ENCODE measurements around the gene FADS3.

Gene FADS3, protein sequence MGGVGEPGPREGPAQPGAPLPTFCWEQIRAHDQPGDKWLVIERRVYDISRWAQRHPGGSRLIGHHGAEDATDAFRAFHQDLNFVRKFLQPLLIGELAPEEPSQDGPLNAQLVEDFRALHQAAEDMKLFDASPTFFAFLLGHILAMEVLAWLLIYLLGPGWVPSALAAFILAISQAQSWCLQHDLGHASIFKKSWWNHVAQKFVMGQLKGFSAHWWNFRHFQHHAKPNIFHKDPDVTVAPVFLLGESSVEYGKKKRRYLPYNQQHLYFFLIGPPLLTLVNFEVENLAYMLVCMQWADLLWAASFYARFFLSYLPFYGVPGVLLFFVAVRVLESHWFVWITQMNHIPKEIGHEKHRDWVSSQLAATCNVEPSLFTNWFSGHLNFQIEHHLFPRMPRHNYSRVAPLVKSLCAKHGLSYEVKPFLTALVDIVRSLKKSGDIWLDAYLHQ

DNA sequence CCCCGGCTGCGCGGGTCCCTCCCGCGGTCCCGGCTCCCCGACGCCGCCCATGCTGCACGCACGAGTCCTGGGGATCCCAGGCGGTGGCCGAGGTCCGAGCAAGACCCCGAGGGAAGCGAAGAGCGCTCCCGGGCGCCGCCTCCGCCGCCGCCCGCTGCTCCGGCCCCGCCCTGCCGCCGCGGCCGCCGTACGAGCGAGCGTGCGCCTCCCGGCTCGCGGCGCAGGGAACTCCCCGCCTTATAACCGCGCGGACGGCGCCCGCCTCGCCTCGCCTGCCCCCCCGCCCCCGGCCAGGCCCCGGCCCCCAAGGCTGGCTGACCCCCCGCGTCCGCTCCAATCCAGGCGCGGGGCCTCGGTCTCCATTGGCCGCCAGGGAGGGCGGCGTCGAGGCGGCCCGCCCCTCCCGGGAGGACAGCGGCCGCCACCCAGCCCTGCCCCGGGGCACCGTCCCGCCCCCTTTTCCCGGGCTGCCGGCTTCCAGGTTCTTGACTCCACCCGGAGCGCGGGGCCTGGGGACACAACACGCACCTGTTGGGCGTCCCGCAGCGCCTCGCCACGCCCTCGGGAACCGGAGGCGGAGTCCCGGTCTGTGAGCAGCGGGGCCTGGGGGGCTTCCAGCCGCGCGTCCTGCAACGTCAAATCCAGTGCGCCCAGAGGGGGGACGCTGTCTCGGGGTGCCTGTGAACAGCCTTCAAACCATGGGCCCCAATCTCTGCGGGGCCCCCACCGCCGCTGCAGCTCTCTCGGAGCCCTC is at the start of gene FADS3:
TSS of gene FADS3 (minus strand) at position 215 of the 754 bp plus-strand sequence. CDS start at position 51, 164 bp downstream.
- H3K27ac ChIP-seq: peak within 1 kb of the TSS; percentile 72
- no peak for DNase-seq (ENCODE audit: low read depth, low spot score)

- H3K27ac ChIP-seq: no peak overlapping the region
- no peak for DNase-seq (ENCODE audit: low read depth, low spot score)
These were observed 49.1 kb upstream of the FADS3 start for GRCh38 chr11:61940466-61940865.

DNA sequence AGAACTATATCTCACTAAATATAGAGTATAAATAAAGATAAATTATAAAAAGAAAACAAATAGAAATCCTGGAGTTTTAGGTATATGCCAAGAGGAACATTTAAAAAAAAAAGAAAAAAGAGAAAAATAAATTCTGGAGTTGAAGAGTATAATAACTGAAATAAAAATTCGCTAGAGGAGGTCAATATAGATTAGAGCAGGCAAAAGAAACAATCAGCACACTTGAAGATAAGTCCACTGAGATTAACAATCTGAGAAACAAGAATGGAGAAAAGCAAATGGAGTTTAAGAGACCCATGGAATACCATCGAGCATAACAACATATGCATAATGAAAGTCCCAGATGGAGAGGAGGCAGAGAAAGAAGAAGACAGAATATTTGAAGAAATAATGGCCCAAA is 44.5 kb upstream of the FADS3 start:
- no peak overlapping the region for H3K27ac ChIP-seq
- DNase-seq (ENCODE audit: low read depth, low spot score): no peak

DNA sequence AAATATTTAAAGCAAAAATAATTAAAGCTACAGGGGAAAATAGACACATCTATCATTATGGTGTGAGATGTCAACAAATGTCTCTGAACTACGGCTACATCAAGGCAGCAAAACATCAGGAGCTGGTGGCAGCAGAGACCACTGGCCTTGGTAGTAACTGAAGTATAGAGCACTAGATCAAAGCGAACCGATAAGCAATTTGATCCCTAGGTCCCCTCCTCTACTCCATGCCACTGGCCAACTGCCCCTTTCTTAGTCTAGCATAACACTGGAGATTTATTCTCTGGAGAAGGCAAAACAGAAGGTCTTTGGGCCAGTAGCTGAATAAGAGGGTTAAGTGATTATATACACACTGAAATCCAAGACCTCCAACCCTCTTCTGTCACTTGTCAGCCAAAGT is 39.6 kb upstream of the FADS3 start:
- H3K27ac ChIP-seq: no peak overlapping the region
- DNase-seq (ENCODE audit: low read depth, low spot score): no peak

GRCh38 chr11:61928606-61929005 is 37.3 kb upstream of the FADS3 start:
- DNase-seq (ENCODE audit: low read depth, low spot score): no peak
- no peak overlapping the region for H3K27ac ChIP-seq

GRCh38 chr11:61927501-61927900 is 36.2 kb upstream of the FADS3 start:
- DNase-seq (ENCODE audit: low read depth, low spot score): no peak
- H3K27ac ChIP-seq: no peak overlapping the region

GRCh38 chr11:61926235-61926634 is 34.9 kb upstream of the FADS3 start:
- DNase-seq (ENCODE audit: low read depth, low spot score): no peak
- no peak overlapping the region for H3K27ac ChIP-seq

DNA sequence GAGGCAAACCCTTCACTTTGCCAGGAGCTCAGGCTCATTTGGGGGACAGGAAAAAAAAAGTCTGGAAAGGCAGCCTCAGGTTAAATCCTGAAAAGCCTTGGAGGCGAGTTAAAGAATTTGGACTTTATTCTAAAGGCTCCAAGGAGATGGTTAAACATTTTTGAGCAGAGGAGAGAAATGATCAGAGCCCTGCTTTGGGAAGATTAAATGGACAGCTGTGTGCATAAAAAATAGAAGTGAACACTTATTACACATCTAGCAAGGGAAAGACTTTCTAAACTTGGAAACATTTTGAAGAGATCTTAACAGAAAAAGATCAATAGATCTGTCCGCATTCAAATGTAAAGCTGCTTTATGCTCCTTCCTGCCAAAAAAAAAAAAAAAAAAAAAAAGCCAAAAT is 34.4 kb upstream of the FADS3 start:
- H3K27ac ChIP-seq: no peak overlapping the region
- DNase-seq (ENCODE audit: low read depth, low spot score): no peak

- H3K27ac ChIP-seq: no peak overlapping the region
- DNase-seq (ENCODE audit: low read depth, low spot score): no peak
These were observed 32.7 kb upstream of the FADS3 start for GRCh38 chr11:61924064-61924455.

- no peak overlapping the region for H3K27ac ChIP-seq
- DNase-seq (ENCODE audit: low read depth, low spot score): no peak
These were observed 32.1 kb upstream of the FADS3 start for GRCh38 chr11:61923166-61924063.

GRCh38 chr11:61922539-61922938 is 31.2 kb upstream of the FADS3 start:
- no peak for DNase-seq (ENCODE audit: low read depth, low spot score)
- no peak overlapping the region for H3K27ac ChIP-seq

- DNase-seq (ENCODE audit: low read depth, low spot score): no peak
- no peak overlapping the region for H3K27ac ChIP-seq
These were observed 30.1 kb upstream of the FADS3 start for GRCh38 chr11:61921446-61921845.

DNA sequence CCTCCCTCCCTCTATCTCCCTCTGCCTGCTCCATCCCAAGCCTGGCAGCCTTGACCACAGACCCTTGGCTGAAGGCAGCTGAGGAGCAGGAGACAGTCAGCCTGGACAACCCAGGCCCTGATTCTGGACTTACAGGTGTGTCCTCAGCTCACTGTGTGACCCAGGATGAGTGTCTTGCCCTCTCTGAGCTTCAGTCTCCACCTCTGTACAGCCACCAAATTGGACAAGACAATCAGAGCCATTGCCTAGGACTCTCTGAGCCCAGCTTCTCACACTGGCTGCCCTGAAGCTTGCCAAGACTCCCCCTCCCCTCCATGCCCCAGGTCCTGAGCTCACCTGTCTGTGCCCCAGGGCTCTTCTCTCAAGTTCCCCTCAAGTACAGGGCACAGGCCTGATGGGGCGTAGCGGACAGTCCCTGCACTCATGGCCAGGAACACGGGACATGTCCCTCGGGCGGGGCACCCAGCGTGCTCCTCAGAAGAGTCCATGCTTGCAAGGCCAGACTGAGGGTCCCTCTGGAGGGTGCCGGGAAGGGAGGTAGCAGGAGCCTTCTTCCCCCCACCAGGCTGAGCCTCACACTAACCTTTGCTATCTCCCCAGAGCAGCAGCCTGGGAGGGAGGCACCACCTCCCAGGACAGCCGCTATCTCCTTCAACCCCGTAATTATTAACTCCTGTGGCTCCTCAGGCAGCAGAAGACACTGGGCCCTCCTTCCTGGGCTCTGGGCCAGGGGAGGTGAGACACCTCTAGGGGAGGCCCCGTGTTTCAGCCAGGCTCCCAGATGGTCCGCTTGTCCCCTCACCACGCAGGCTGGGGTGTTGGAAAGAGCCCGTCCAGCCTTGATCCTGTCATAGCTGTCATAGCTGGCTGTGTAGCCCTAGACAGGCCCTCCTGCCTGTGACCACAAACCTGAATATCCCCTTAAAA is 28.6 kb upstream of the FADS3 start:
- no peak overlapping the region for H3K27ac ChIP-seq

DNA sequence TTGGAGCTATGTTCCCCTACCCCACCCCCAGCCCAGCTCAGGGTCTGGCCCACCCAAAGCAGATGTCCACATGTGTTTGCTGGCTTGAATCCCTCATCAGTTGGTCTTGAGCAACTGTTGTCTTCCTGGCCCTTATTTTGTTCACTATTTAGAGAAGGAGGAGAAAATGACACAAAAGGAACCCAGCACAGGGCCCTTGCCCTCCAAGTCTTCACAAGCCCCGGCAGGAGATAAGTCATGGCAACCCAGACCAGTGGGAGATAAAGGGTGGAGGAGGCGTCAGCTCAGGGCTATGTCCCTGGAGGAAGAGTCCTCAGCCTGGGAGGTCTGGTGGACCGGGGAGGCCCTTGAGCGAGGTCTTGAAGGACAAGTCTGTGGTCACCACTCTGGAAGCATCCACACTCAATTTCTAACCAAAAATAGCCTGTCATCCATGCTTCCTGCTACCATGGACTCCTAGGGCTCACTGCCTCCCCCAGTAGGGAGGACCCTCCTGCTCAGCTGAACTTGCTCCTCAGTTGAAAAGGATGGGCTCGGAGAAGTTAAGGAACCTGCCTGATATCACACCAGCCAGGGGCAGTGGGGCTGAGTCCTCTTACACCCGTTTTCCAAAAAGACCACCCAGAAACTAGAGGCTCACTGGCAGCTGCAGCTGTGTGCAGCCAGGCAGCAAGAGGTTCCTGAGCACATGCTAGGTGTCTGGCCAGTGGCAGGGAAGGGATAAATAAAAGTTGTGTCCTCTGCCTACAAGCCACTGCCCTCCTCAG is 27.8 kb upstream of the FADS3 start:
- DNase-seq (ENCODE audit: low read depth, low spot score): no peak
- H3K27ac ChIP-seq: no peak overlapping the region

More for the DNA sequence above, 28.6 kb upstream of the FADS3 start:
- no peak for DNase-seq (ENCODE audit: low read depth, low spot score)

GRCh38 chr11:61918251-61918937 is 27.0 kb upstream of the FADS3 start:
- no peak for DNase-seq (ENCODE audit: low read depth, low spot score)
- H3K27ac ChIP-seq: no peak overlapping the region

DNA sequence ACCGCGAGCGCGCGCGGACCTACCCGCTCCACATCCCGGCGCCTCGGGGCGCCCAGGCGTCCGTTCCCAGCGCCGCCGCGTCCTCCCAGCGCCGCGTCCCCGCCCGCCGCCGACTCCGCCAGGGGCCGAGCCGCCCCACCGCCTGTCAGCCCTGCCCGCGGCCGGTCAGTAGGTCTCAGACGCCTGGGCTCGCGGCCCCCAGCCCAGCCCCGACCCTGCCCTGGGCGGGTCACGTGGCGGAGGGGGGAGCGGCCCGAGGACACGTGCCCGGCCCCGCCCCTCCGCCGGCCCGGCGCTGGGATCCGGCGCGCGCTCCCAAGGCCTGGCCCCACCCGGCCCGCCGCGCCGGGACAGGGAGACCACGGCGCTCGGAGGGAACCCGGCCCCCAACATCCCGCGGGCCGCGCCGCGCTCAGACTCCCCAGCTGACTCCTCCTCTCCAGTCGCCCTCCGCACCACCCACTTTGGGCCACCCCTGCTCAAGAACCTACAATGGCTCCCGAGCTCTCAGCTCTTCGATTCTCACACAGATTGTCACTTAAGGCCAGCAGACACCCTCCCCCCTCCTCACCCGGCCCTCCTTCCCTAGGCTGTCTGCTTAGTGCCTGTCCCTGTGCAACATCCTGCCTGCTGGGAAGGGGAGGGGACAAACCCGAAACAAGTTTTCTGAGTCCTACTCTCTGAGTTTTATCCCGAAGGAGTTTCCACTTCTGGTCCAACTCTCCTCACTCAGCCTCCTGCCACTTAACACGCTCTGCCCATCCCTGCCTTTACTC is 26.2 kb upstream of the FADS3 start, which contains the start of gene RAB3IL1:
TSS of gene RAB3IL1 (minus strand) at position 233 of the 776 bp plus-strand sequence. CDS start at position 34, 199 bp downstream.
- DNase-seq (ENCODE audit: low read depth, low spot score): no peak
- no peak within 1 kb of the TSS for H3K27ac ChIP-seq

GRCh38 chr11:61916737-61917333 is 25.5 kb upstream of the FADS3 start:
- no peak for DNase-seq (ENCODE audit: low read depth, low spot score)
- no peak overlapping the region for H3K27ac ChIP-seq

Data from epithelial cell of prostate (primary cell).